H1 (cell line): ENCODE data around the gene INTS2. TPM values are rescaled to one million over a fixed set of nuclear protein-coding genes. Genes with fewer than 3 reads are reported as not detected.

Experiments used
- CTCF ChIA-PET: fragments of 300-600 bp; sonication (Branson Sonifier 250); formaldehyde crosslinking; loops from one replicate; lab custom pipeline; 2021; ENCODE audit not compliant: partially characterized antibody; lab: Charles Lee
- POLR2A ChIA-PET: fragments of 300-600 bp; sonication (Branson Sonifier 250); formaldehyde crosslinking; loops from one replicate; lab custom pipeline; 2021; ENCODE audit warnings: inconsistent platforms; ENCODE audit not compliant: partially characterized antibody; lab: Charles Lee
- DNase-seq, 2 experiments: peaks; one replicate each; pipeline versions ENCODE4 v3.0.0 to v3.0.0-alpha.2; 2010 to 2022; ENCODE audit warnings: low spot score in 2 of 2, low read depth in 1 of 2, mixed read lengths in 1 of 2
- FAIRE-seq: peaks from 2 replicates; lab custom pipeline; 2011; peaks lifted over from hg19 to GRCh38; lab: Jason Lieb, UNC
- H2AFZ ChIP-seq: 2 replicates; pipeline ENCODE4 v1.8.1; 2012; ENCODE audit warnings: low read length, inconsistent platforms
- H2AK5ac ChIP-seq: 2 replicates; pipeline ENCODE4 v1.6.1; 2013; ENCODE audit warnings: low read depth, low read length
- H2BK120ac ChIP-seq: replicated peaks from 2 replicates; pipeline ENCODE3; 2013; ENCODE audit warnings: low read depth, low read length, inconsistent platforms
- H2BK12ac ChIP-seq: 2 replicates; pipeline ENCODE4 v1.6.1; 2013; ENCODE audit warnings: low read depth, low read length
- H2BK15ac ChIP-seq: 2 replicates; pipeline ENCODE4 v1.6.1; 2013; ENCODE audit warnings: low read length
- H2BK20ac ChIP-seq: 2 replicates; pipeline ENCODE4 v1.6.1; 2013; ENCODE audit warnings: low read length
- H2BK5ac ChIP-seq: 2 replicates; pipeline ENCODE4 v1.6.1; 2013; ENCODE audit warnings: low read depth, low read length
- H3K14ac ChIP-seq: 2 replicates; pipeline ENCODE4 v1.6.1; 2013; ENCODE audit warnings: inconsistent platforms; ENCODE audit not compliant: insufficient read length
- H3K18ac ChIP-seq: 2 replicates; pipeline ENCODE4 v1.6.1; 2013; ENCODE audit warnings: low read length; ENCODE audit errors: extremely low read depth
- H3K23ac ChIP-seq: 2 replicates; pipeline ENCODE4 v1.6.1; 2013; ENCODE audit warnings: inconsistent platforms; ENCODE audit not compliant: insufficient read length
- H3K23me2 ChIP-seq: 2 replicates; pipeline ENCODE4 v1.6.1; 2013; ENCODE audit warnings: low read depth, low read length
- H3K27ac ChIP-seq: 2 replicates; pipeline ENCODE4 v1.6.1; 2011; ENCODE audit warnings: low read depth, low read length, inconsistent platforms
- H3K27me3 ChIP-seq, 4 experiments: replicated peaks in 1 of 4; 1 replicate in 1 of 4; 2 replicates in 3 of 4; pipeline versions ENCODE4 v1.6.1 to v1.8.1; 2011 to 2013; ENCODE audit warnings: low read length in 3 of 4, mild to moderate bottlenecking in 3 of 4, inconsistent platforms in 2 of 4, mixed read lengths in 2 of 4, moderate library complexity in 1 of 4; ENCODE audit not compliant: control insufficient read depth in 3 of 4, insufficient read depth in 3 of 4; ENCODE audit errors: extremely low read depth in 1 of 4
- H3K36me3 ChIP-seq, 4 experiments: 2 replicates each; pipeline versions ENCODE4 v1.6.1 to v1.8.1; 2011 to 2013; ENCODE audit warnings: mild to moderate bottlenecking in 4 of 4, low read length in 3 of 4, moderate library complexity in 2 of 4, control low read depth in 1 of 4, inconsistent platforms in 1 of 4; ENCODE audit not compliant: insufficient read depth in 4 of 4, control insufficient read depth in 2 of 4
- H3K4ac ChIP-seq: replicated peaks from 2 replicates; pipeline ENCODE3; 2013; ENCODE audit warnings: low read length, low read depth, mixed read lengths, inconsistent platforms; ENCODE audit not compliant: insufficient read length
- H3K4me1 ChIP-seq, 4 experiments: replicated peaks in 1 of 4; 1 replicate in 1 of 4; 2 replicates in 3 of 4; pipeline versions ENCODE4 v1.6.1 to v1.8.1; 2011 to 2013; ENCODE audit warnings: low read length in 3 of 4, inconsistent platforms in 2 of 4, mixed read lengths in 1 of 4; ENCODE audit not compliant: insufficient read depth in 4 of 4, control insufficient read depth in 3 of 4
- H3K4me2 ChIP-seq, 2 experiments: 2 replicates each; pipeline versions ENCODE4 v1.6.1 to v1.8.1; 2011 to 2013; ENCODE audit warnings: low read depth in 2 of 2, low read length in 2 of 2, control low read depth in 1 of 2, inconsistent platforms in 1 of 2, mild to moderate bottlenecking in 1 of 2; ENCODE audit not compliant: insufficient read depth in 1 of 2
- H3K4me3 ChIP-seq, 4 experiments: fragments of 200-600, 300-600 bp in 1 of 4; sonication (generic), shearing (Covaris generic), sonication (Bioruptor Twin) in 1 of 4; 2 replicates each; pipeline versions ENCODE4 v1.5.1 to v1.8.1; 2011 to 2016; ENCODE audit warnings: low read length in 4 of 4, low read depth in 3 of 4, control low read depth in 2 of 4, inconsistent platforms in 2 of 4, mild to moderate bottlenecking in 2 of 4, mixed read lengths in 1 of 4, moderate library complexity in 1 of 4; ENCODE audit not compliant: insufficient read depth in 2 of 4; ENCODE audit errors: extremely low read depth in 1 of 4
- H3K56ac ChIP-seq: replicated peaks from 2 replicates; pipeline ENCODE3; 2013; ENCODE audit warnings: low read depth, mild to moderate bottlenecking, mixed read lengths, low read length, inconsistent platforms; ENCODE audit not compliant: insufficient read length
- H3K79me1 ChIP-seq: 2 replicates; pipeline ENCODE4 v1.6.1; 2013; ENCODE audit warnings: low read depth, low read length, control low read depth
- H3K79me2 ChIP-seq, 2 experiments: 2 replicates each; pipeline versions ENCODE4 v1.6.1 to v1.8.1; 2012 to 2013; ENCODE audit warnings: low read length in 2 of 2, mild to moderate bottlenecking in 2 of 2, inconsistent platforms in 1 of 2; ENCODE audit not compliant: insufficient read depth in 2 of 2, control insufficient read depth in 1 of 2
- H3K9ac ChIP-seq, 4 experiments: replicated peaks in 1 of 4; 1 replicate in 1 of 4; 2 replicates in 3 of 4; pipeline versions ENCODE4 v1.6.1 to v1.8.1; 2011 to 2013; ENCODE audit warnings: low read depth in 3 of 4, low read length in 3 of 4, control low read depth in 2 of 4, mild to moderate bottlenecking in 2 of 4, moderate library complexity in 2 of 4, inconsistent platforms in 1 of 4; ENCODE audit errors: extremely low read depth in 1 of 4
- H3K9me3 ChIP-seq, 2 experiments: 2 replicates each; pipeline versions ENCODE4 v1.6.1 to v1.8.1; 2012 to 2013; ENCODE audit warnings: mild to moderate bottlenecking in 2 of 2, moderate library complexity in 2 of 2, control low read depth in 1 of 2, inconsistent platforms in 1 of 2, low read depth in 1 of 2, low read length in 1 of 2, mixed read lengths in 1 of 2; ENCODE audit not compliant: insufficient read depth in 2 of 2
- H4K20me1 ChIP-seq, 2 experiments: replicated peaks in 1 of 2; 2 replicates each; pipeline versions ENCODE3 to v1.8.1; 2011 to 2013; ENCODE audit warnings: inconsistent platforms in 2 of 2, low read length in 2 of 2, mild to moderate bottlenecking in 1 of 2; ENCODE audit not compliant: insufficient read depth in 2 of 2, control insufficient read depth in 1 of 2
- H4K5ac ChIP-seq: 2 replicates; pipeline ENCODE4 v1.6.1; 2013; ENCODE audit warnings: low read length, low read depth, mixed read lengths, inconsistent platforms; ENCODE audit not compliant: insufficient read length
- H4K8ac ChIP-seq: 2 replicates; pipeline ENCODE4 v1.8.0; 2013; ENCODE audit warnings: mild to moderate bottlenecking, moderate library complexity, low read length, inconsistent platforms; ENCODE audit not compliant: insufficient read depth; ENCODE audit errors: extremely low read depth
- H4K91ac ChIP-seq: replicated peaks from 2 replicates; pipeline ENCODE3; 2013; ENCODE audit warnings: low read length, mixed read lengths, inconsistent platforms; ENCODE audit not compliant: insufficient read length
- ATF3 ChIP-seq: IDR thresholded peaks from 2 replicates; pipeline ENCODE4 v1.6.1; 2011; ENCODE audit warnings: low read depth, mild to moderate bottlenecking, low read length; ENCODE audit not compliant: insufficient read depth
- CEBPB ChIP-seq: IDR thresholded peaks from 2 replicates; pipeline ENCODE4 v1.6.1; 2012; ENCODE audit warnings: low read depth, low read length
- CREB1 ChIP-seq: IDR thresholded peaks from 2 replicates; pipeline ENCODE4 v1.6.1; 2012; ENCODE audit warnings: inconsistent platforms
- EP300 ChIP-seq, 2 experiments: IDR thresholded peaks; 1 replicate in 1 of 2; 2 replicates in 1 of 2; pipeline ENCODE4 v1.6.1; 2011 to 2012; ENCODE audit warnings: low read depth in 2 of 2, low read length in 2 of 2, mild to moderate bottlenecking in 2 of 2, borderline replicate concordance in 1 of 2, inconsistent platforms in 1 of 2, moderate library complexity in 1 of 2
- POLR2A ChIP-seq, 2 experiments: IDR thresholded peaks; 1 replicate in 1 of 2; 2 replicates in 1 of 2; pipeline ENCODE4 v1.6.1; 2011; ENCODE audit warnings: low read depth in 2 of 2, low read length in 2 of 2, mild to moderate bottlenecking in 2 of 2; ENCODE audit errors: control extremely low read depth in 1 of 2
- SAP30 ChIP-seq: fragments of 300-600 bp; sonication (generic); IDR thresholded peaks from 2 replicates; pipeline ENCODE4 v1.7.1; 2012; ENCODE audit warnings: low read length, moderate library complexity, mild to moderate bottlenecking, inconsistent platforms; ENCODE audit not compliant: insufficient read depth, insufficient replicate concordance
- TAF1 ChIP-seq: IDR thresholded peaks from 2 replicates; pipeline ENCODE4 v1.6.1; 2011; ENCODE audit warnings: mild to moderate bottlenecking, low read depth, low read length
- TEAD4 ChIP-seq: IDR thresholded peaks from 2 replicates; pipeline ENCODE4 v1.6.1; 2012; ENCODE audit warnings: low read depth, low read length, inconsistent platforms, mixed read lengths
- USF2 ChIP-seq: IDR thresholded peaks from 2 replicates; pipeline ENCODE4 v1.6.1; 2011; ENCODE audit warnings: low read length, improper control_type of control experiment
- WGBS, 2 experiments: shearing (Covaris generic) in 1 of 2; methylation state at CpG; one replicate each; pipeline versions ENCODE4 v1.1.6 to v1.1.7; 2013 to 2015; ENCODE audit warnings: low lambda C conversion rate in 2 of 2, mixed read lengths in 2 of 2, inconsistent platforms in 1 of 2, low coverage in 1 of 2, missing lambda C conversion rate in 1 of 2; ENCODE audit not compliant: insufficient replicate concordance in 2 of 2, insufficient coverage in 1 of 2, insufficient read length in 1 of 2; ENCODE audit errors: extremely low coverage in 1 of 2, missing lambda C conversion rate in 1 of 2; 5-methylcytosine and 5-hydroxymethylcytosine counted together
- polyA plus RNA-seq, 7 experiments: library from polyadenylated mRNA; depleted of rRNA in 3 of 7; stranded (reverse) in 5 of 7; unstranded in 2 of 7; fragments of >200 nt in 5 of 7; fragments of 200-250 nt in 2 of 7; gene quantifications; 1 replicate in 5 of 7; 2 replicates in 1 of 7; 4 replicates in 1 of 7; pipeline versions ENCODE4 v1.2.1 to v1.2.3, GENCODE V29; 2011 to 2013; ENCODE audit warnings: missing spikeins in 2 of 7, mixed read lengths in 2 of 7
- total RNA-seq: library from RNA; stranded (reverse); fragmentation: NEBNext Ultra II Directional; extraction: Animal tissue kit (Norgen Biotek cat#: 25700); gene quantifications from 2 replicates; pipeline ENCODE4 v1.2.1, GENCODE V29; 2021

The INTS2 gene
- total and polyA plus RNA-seq, 2 of the 8 experiments (the other 6 are each of a cell fraction or from before 2014, with no cell fraction given), result 9.4 to 21.8 TPM

GRCh38 chr17:61967729-61968128 is 39.9 kb upstream of the INTS2 start:
- ChIA-PET POLR2A (interaction anchor here (1.2 kb wide), 1 partner anchor 12 kb away, joined by 3 read pairs; no protein-coding TSS in a partner anchor), CTCF (no interaction called here)
- Histone ChIP-seq H3K36me3 (peaks cover 13 to 83% (median 44%) of the 10 kb centered on the region in 4 experiments), H2AFZ (no peak overlapping the region), H3K56ac (no peak overlapping the region), H3K4me1 (0 out of 7 replicates have a peak, but pooled peaks cover 0 to 3% (median 0%) of the 10 kb centered on the region in 4 experiments), H3K4me2 (no peak overlapping the region), H3K79me1 (no peaks in the 10 kb centered on the region), H3K23ac (no peak overlapping the region), H4K8ac (no peak overlapping the region), H3K23me2 (no peaks in the 10 kb centered on the region), H4K5ac (no peak overlapping the region), H2BK12ac (no peak overlapping the region), H3K27ac (no peak overlapping the region), H2AK5ac (no peak overlapping the region), H2BK20ac (no peak overlapping the region), H4K20me1 (peaks cover 0 to 2% of the 10 kb centered on the region in 2 experiments), H2BK5ac (no peak overlapping the region), H3K4me3 (no peak overlapping the region), H3K27me3 (no peaks in the 10 kb centered on the region), H2BK15ac (no peak overlapping the region), H2BK120ac (no peak overlapping the region), H3K79me2 (peaks cover 0 to 3% of the 10 kb centered on the region in 2 experiments; a peak in 2 of 4 replicates), H3K4ac (no peak overlapping the region), H3K14ac (no peak overlapping the region), H3K18ac (no peak overlapping the region), H4K91ac (no peak overlapping the region), H3K9ac (no peak overlapping the region), H3K9me3 (no peaks in the 10 kb centered on the region)
- DNase-seq (no peak), FAIRE-seq (no peak)
- no peak for TF ChIP-seq TEAD4
- no peak for TF ChIP-seq USF2
- TF ChIP-seq CREB1, result no peak
- no peak for TF ChIP-seq POLR2A (IDR thresholded peaks at IDR 0.05; ENCODE audit: control extremely low read depth in 1 of 2, low read depth in 2 of 2, low read length in 2 of 2)
- TF ChIP-seq EP300 (IDR thresholded peaks at IDR 0.05; ENCODE audit: borderline replicate concordance in 1 of 2, low read depth in 2 of 2, low read length in 2 of 2), result no peak
- no peak for TF ChIP-seq TAF1
- TF ChIP-seq ATF3, result no peak
- no peak for TF ChIP-seq CEBPB
- no peak for TF ChIP-seq SAP30
- 94% methylated on average over 2 of the region's 2 CpGs; no CpG with 5 or more reads in 1 of the 2 experiments for WGBS, 2 experiments
